Subcutaneous adipose tissue (tissue), 4 donors: Measurements from ENCODE around the gene GRM3. TPM values are rescaled to one million over a fixed set of nuclear protein-coding genes. Genes with fewer than 3 reads are reported as not detected.

Source experiments
- CTCF ChIP-seq: fragments of 450-650 bp; IDR thresholded peaks from one replicate; pipeline ENCODE4 v1.5.1; 2016; ENCODE audit warnings: low read depth, mild to moderate bottlenecking, control low read depth, antibody characterized with exemption, moderate library complexity
- total RNA-seq, 4 donors: library from RNA; depleted of rRNA; stranded (reverse); fragments of >200 nt; gene quantifications; one replicate each; pipeline ENCODE4 v1.1.0, GENCODE V29; 2016

GRM3 gene
- total RNA-seq, 4 donors from 2014 or later = not detected

DNA sequence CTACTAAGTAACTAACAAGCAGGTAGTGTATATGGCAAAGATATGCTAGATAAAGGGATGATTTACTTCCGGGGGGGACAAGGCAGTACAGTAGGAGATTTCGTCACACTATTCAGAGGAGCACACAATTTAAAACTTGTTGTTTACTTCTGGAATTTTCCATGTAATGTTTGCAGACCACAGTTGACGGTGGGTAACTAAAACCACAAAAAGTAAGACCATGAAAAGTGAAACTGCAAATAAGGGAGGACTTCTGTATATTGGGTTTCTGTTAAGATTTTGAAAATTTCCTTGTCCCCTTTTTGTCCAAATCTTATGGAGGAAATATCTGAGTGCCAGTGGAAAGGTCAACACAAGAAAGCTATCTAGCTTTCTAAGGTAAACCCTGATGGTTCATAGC is 245.8 kb downstream of the GRM3 start:
- no peak for TF ChIP-seq CTCF

- TF ChIP-seq CTCF = no peak
These were observed 254.5 kb downstream of the GRM3 start for GRCh38 chr7:86898171-86898570.

DNA sequence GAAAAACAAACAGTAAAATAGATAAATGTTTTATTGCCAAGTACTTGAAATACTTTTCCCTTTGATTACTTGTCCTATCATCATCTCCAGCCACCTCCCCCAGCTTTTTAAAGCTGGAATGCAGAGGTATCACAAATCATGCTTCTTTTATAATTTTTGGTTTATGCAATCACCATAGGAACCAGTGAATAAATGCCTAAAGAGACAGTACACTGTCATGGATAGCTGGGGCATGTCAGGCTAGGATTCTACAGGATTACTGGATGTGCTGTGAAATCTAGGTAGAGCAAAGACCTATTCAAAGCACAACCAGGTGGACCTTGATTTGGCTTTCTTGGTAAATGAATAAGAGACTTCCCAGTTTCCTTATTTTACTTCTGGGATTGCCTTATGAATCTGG is 257.2 kb downstream of the GRM3 start:
- TF ChIP-seq CTCF = no peak

GRCh38 chr7:86904949-86905834 is 261.5 kb downstream of the GRM3 start:
- no peak for TF ChIP-seq CTCF

- no peak for TF ChIP-seq CTCF
These were observed 265.2 kb downstream of the GRM3 start for GRCh38 chr7:86908948-86909347.

GRCh38 chr7:86911659-86912058 is 267.9 kb downstream of the GRM3 start:
- no peak for TF ChIP-seq CTCF

GRCh38 chr7:86913709-86914108 is 270.0 kb downstream of the GRM3 start:
- no peak for TF ChIP-seq CTCF
